NCI-H1417 treated with DMSO at 0.1 percent for 48 hours (cell line): ENCODE results near the gene NPHP1.
"Not testable (repeated sequence)": the region's sequence is repeated elsewhere in the genome, so short reads cannot be mapped to it uniquely, and the experiment has no call there.

ENCODE experiments used
- DNase-seq: peaks from one replicate; lab custom pipeline; 2025; lab: John Stamatoyannopoulos, UW

The NPHP1 gene

DNA sequence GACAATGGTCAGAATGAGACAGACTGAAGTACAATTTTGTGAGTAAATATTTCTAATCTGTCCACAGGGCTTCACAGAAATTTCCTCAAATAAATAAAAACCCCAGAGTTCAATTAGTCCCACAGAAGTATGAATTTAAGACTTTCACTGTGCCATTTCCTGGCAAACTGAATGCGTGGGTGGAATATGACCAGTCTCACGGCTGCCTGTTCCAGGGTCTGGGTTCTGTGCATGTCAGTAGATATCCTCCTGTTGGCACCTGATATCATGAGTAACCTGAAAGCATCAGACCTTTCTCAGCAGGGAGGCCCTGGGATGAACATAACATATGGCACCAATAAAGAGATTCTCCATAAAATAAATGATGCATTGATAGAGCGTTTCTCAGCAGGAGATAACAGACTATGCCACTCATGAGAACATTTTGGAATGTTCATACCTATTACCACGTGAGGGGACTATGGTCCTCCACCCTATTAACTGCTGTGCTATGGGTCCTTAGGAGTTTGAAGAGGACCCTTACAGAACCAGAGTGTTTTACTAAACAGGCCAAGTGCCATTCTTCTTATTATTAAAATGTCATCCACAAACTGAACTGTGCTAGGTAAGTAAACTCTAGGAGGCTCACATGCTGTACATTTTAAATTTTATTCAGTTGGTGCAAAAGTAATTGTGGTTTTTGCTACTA, 78.6 kb downstream of the NPHP1 start:
- DNase-seq: no peak

- DNase-seq: no peak
Observed at GRCh38 chr2:110124939-110125691, 79.7 kb downstream of the NPHP1 start.

- no peak for DNase-seq
Observed at GRCh38 chr2:110124038-110124825, 80.6 kb downstream of the NPHP1 start.

- DNase-seq: no peak
Observed at GRCh38 chr2:110121592-110121991, 83.2 kb downstream of the NPHP1 start.

DNA sequence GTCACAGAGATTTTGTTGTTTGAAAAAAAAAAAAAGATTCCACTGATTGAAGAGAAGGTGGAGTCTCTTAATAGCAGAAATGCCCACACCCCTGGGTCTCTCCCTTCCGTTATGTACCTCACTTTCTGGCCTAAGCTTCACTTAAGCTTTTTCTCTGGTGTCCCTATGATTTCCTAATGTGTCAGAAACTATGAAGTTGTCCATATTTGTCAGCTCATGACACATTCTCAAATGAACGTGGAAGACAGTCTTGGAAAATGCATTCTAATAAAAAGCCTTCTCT, 83.8 kb downstream of the NPHP1 start:
- DNase-seq: no peak

GRCh38 chr2:110120171-110121051, 84.4 kb downstream of the NPHP1 start:
- DNase-seq: no peak

DNA sequence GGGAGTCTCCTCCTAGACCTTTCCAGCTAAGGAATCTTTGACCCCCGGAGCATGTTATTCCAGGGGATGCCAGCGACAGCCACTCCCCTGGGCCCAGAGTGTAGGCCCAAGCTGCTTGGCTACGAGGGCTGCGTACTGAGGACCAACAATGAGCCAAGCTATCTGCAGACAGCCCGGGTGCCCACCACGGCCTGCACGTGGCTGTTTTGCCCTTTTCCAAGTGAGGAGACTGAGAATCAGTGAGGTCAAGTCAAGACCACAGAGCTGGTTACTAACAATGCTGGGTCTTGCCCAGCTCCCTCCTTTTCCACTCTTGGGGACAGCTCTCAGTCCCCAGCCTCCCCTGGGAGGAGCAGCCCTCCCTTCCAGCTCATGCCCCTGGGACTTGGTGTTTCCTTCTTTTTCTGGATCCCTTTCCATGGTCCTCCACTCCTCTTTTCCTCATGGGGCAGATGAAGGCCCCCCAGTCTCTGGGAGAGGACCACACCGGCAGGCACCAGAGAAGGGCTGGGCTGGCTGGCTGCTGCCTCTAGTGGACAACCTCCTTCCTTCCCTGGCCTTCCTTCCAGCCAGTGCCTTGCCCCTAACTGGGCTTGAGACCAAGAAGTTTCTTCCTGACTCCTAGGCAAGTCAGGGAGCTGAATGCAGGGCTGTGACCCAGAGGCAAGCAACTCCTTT, 88.6 kb downstream of the NPHP1 start:
- no peak for DNase-seq

DNA sequence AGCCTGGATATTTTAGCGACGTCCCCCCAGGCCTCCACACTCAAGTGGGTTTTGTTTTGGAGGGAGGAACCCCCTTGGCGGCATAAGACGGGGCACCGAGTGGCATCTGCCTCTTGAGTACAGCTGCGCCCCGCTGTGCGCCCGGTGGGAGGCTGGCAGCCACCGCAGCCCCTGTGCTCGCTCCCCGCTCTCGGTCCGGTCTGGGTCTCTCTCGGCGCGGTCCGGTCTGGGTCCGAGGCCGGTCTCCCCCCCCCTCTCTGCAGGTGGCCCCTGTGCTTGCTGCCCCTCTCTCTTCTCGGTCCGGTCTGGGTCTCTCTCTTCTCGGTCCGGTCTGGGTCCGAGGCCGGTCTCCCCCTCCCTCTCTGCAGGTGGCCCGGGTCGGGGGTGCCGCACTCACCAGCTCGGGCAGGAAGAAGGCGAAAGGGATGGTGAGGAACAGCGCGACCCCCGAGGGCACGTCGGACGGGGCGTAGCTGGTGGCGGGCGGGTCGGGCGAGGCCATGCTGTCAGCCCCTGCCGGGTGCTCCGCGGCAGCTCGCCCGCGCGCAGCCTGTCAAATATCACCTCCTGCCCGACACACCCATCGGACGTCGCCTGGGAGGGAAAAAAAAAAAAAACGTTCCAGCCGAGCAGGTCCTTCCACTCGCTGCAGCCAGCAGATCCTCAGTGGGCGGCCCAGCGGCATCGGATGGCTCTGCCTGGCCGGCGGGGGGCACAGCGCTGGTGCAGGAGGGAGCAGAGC, 89.4 kb downstream of the NPHP1 start, which contains the start of gene MALL:
TSS of gene MALL (minus strand) at position 532 of the 742 bp plus-strand sequence. CDS start at position 502, 30 bp downstream.
- no peak for DNase-seq

DNA sequence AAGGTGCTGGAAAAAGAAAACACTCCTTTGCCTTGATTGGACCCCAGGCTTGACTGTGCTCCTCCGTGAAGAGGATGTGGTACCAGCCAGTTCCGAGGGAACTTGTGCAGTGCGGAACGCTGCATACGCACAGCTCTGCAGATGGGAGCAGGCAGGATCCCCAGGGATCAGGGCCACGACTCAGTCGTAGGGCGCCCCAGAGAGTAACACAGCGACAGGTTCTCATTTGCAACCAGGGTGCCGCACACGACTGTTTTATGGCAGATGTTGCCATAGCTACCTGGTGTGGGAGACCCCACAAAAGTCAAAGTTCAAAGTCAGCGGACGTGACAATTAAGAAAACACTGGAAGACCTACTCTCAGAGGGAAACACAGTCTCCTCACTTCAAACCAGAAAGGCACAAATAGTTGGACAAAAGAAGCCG, 90.0 kb downstream of the NPHP1 start:
- no peak for DNase-seq

- no peak for DNase-seq
Observed at GRCh38 chr2:110113961-110114591, 90.7 kb downstream of the NPHP1 start.

DNA sequence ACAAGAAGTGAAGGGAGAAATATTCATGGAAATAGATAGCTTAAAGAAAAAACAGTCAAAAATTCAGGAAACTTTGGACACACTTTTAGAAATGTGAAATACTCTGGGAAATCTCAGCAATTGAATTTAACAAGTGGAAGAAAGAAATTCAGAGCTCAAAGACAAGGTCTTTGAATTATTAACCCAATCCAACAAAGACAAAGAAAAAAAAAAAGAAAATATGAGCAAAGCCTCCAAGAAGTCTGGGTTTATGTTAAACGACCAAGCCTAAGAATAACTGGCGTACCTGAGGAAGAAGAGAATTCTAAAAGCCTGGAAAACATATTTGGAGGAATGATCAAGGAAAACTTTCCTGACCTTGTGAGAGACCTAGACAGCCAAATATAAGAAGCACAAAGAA, 96.5 kb downstream of the NPHP1 start:
- not testable (repeated sequence) for DNase-seq

GRCh38 chr2:110107092-110108079, 97.4 kb downstream of the NPHP1 start:
- DNase-seq: no peak

GRCh38 chr2:110106642-110107041, 98.2 kb downstream of the NPHP1 start:
- no peak for DNase-seq

GRCh38 chr2:110105608-110106467, 99.0 kb downstream of the NPHP1 start:
- DNase-seq: no peak

- no peak for DNase-seq
Observed at GRCh38 chr2:110105183-110105582, 99.6 kb downstream of the NPHP1 start.

GRCh38 chr2:110104025-110104771, 100.6 kb downstream of the NPHP1 start:
- no peak for DNase-seq
